HG02642 (cell line): ENCODE data around the gene CRX.
"Not testable (repeated sequence)": the region's sequence is repeated elsewhere in the genome, so short reads cannot be mapped to it uniquely, and the experiment has no call there.

Experiments
- ATAC-seq: cut with Tn5 transposase; IDR thresholded peaks from one replicate; pipeline ENCODE4 v1.9.1; 2021; ENCODE audit warnings: mild to moderate bottlenecking; ENCODE audit not compliant: unreplicated experiment, poor library complexity

The CRX gene

GRCh38 chr19:47858231-47858630 lies 36.5 kb downstream of the CRX start:
- ATAC-seq: not testable (repeated sequence)

GRCh38 chr19:47858646-47859285 lies 37.0 kb downstream of the CRX start, which contains the start of gene TPRX2:
TPRX2 (plus strand) TSS chr19:47859235; CDS start chr19:47859247, 12 bp downstream.
- ATAC-seq: not testable (repeated sequence)

GRCh38 chr19:47859838-47860237 lies 38.1 kb downstream of the CRX start:
- not testable (repeated sequence) for ATAC-seq

- ATAC-seq: no peak
Observed at GRCh38 chr19:47860602-47861297, 39.0 kb downstream of the CRX start.

- no peak for ATAC-seq
Observed at GRCh38 chr19:47861630-47862029, 39.9 kb downstream of the CRX start.

- ATAC-seq: no peak
Observed at GRCh38 chr19:47863514-47863936, 41.8 kb downstream of the CRX start.

GRCh38 chr19:47865166-47865565 lies 43.4 kb downstream of the CRX start:
- no peak for ATAC-seq

GRCh38 chr19:47878906-47879305 lies 57.2 kb downstream of the CRX start:
- no peak for ATAC-seq

- not testable (repeated sequence) for ATAC-seq
Observed at GRCh38 chr19:47879385-47879784, 57.6 kb downstream of the CRX start.

GRCh38 chr19:47881757-47882156 lies 60.0 kb downstream of the CRX start:
- ATAC-seq: no peak

GRCh38 chr19:47882890-47883289 lies 61.2 kb downstream of the CRX start:
- no peak for ATAC-seq

GRCh38 chr19:47885067-47885463 lies 63.3 kb downstream of the CRX start:
- no peak for ATAC-seq

GRCh38 chr19:47886010-47886559 lies 64.3 kb downstream of the CRX start, which contains the start of gene SULT2A1:
SULT2A1 (minus strand) TSS chr19:47886315; CDS start chr19:47886257, 58 bp downstream.
- no peak for ATAC-seq

GRCh38 chr19:47890865-47891621 lies 69.3 kb downstream of the CRX start:
- no peak for ATAC-seq

- no peak for ATAC-seq
Observed at GRCh38 chr19:47891622-47891922, 69.8 kb downstream of the CRX start.

GRCh38 chr19:47891923-47892666 lies 70.4 kb downstream of the CRX start:
- no peak for ATAC-seq
